Stomach (tissue), 9 donors: ENCODE results near the gene RESF1. TPM values are rescaled to one million over a fixed set of nuclear protein-coding genes. Genes with fewer than 3 reads are reported as not detected.
"Not testable (repeated sequence)": the region's sequence is repeated elsewhere in the genome, so short reads cannot be mapped to it uniquely, and the experiment has no call there.

Experiments
- DNase-seq, 2 donors: peaks; one replicate each; pipeline versions ENCODE4 v3.0.0 to v3.0.0-alpha.2; 2013 to 2019
- H3K27ac ChIP-seq, 5 donors: fragments of 200-600 bp in 4 of 5; sonication (generic) in 4 of 5; one replicate each; pipeline ENCODE4 v1.5.1; 2013 to 2019; ENCODE audit warnings: mild to moderate bottlenecking in 1 of 5, moderate library complexity in 1 of 5
- H3K27me3 ChIP-seq, 3 donors: fragments of 200-600 bp; sonication (generic); one replicate each; pipeline ENCODE4 v1.5.1; 2017 to 2019; ENCODE audit warnings: mixed run types in 1 of 3
- H3K36me3 ChIP-seq, 4 donors: fragments of 200-600 bp; sonication (generic); 1 replicate in 3 of 4; 2 replicates in 1 of 4; pipeline ENCODE4 v1.5.1; 2016 to 2019
- H3K4me1 ChIP-seq, 4 donors: fragments of 200-600 bp; sonication (generic); one replicate each; pipeline ENCODE4 v1.5.1; 2016 to 2019
- H3K4me3 ChIP-seq, 4 donors: fragments of 200-600 bp; sonication (generic) in 3 of 4; one replicate each; pipeline ENCODE4 v1.5.1; 2016 to 2019; ENCODE audit warnings: mild to moderate bottlenecking in 1 of 4
- H3K9me3 ChIP-seq, 4 donors: fragments of 200-600 bp; sonication (generic); one replicate each; pipeline ENCODE4 v1.5.1; 2016 to 2019
- CTCF ChIP-seq, 7 experiments: fragments of 450-650 bp in 4 of 7; fragments of 200-600 bp in 3 of 7; sonication (generic) in 3 of 7; IDR thresholded peaks; one replicate each; pipeline ENCODE4 v1.5.1; 2016 to 2019; ENCODE audit warnings: antibody characterized with exemption in 7 of 7, control low read depth in 2 of 7, mild to moderate bottlenecking in 1 of 7
- EP300 ChIP-seq: sonication (generic); formaldehyde crosslinking; IDR thresholded peaks from one replicate; pipeline ENCODE4 v1.6.1; 2017; ENCODE audit warnings: antibody characterized with exemption
- POLR2A ChIP-seq, 4 donors: fragments of 450-650 bp; IDR thresholded peaks; one replicate each; pipeline ENCODE4 v1.6.1; 2016; ENCODE audit warnings: antibody characterized with exemption in 4 of 4, control low read depth in 2 of 4, mild to moderate bottlenecking in 1 of 4, moderate library complexity in 1 of 4
- POLR2AphosphoS5 ChIP-seq, 3 donors: sonication (generic); formaldehyde crosslinking; IDR thresholded peaks; one replicate each; pipeline ENCODE4 v1.6.1; 2016; ENCODE audit warnings: antibody characterized with exemption in 3 of 3
- WGBS, 5 donors: extraction: QIAGEN DNeasy Blood & Tissue Kit in 3 of 5; methylation state at CpG; one replicate each; pipeline versions ENCODE4 v1.1.5 to v1.1.7; 2013 to 2018; 5-methylcytosine and 5-hydroxymethylcytosine counted together
- intact Hi-C: fragments of 100-400 bp; cut with DNase I; formaldehyde crosslinking; loops from one replicate; pipeline ENCODE4 v1.15.1; 2023; ENCODE audit warnings: low total_unique reads
- polyA plus RNA-seq, 3 donors: library from polyadenylated mRNA; stranded (reverse); fragments of 200-250 nt; gene quantifications; one replicate each; pipeline ENCODE4 v1.2.3, GENCODE V29; 2013
- total RNA-seq, 5 donors: library from RNA; depleted of rRNA; stranded (reverse); fragments of >200 nt; gene quantifications; one replicate each; pipeline versions ENCODE4 v1.1.0 to v1.2.3, GENCODE V29; 2014 to 2016
- donor health status: healthy with polysubstance abuse.
- donor health status: Bipolar disorder and iron deficiency.
- donor health status: healthy.

The RESF1 gene
- total and polyA plus RNA-seq, 8 donors = 15.4 to 255 (median 51.9) TPM

- peak overlapping the region in 2 of 5 donors; percentile 10 to 35 for H3K27ac ChIP-seq
- H3K36me3 ChIP-seq = no peaks in the 10 kb centered on the region
- 83 to 96% (median 91%) methylated on average over 5 of the region's 5 CpGs for WGBS, 5 donors
- no peak for DNase-seq
- intact Hi-C loops = no loop called here
- no peaks in the 10 kb centered on the region for H3K4me1 ChIP-seq
- H3K4me3 ChIP-seq = no peak overlapping the region
- no peaks in the 10 kb centered on the region for H3K9me3 ChIP-seq
- TF ChIP-seq POLR2AphosphoS5 (IDR thresholded peaks at IDR 0.05) (no peak), CTCF (IDR thresholded peaks at IDR 0.05) (no peak), POLR2A (IDR thresholded peaks at IDR 0.05) (no peak), EP300 (no peak)
- no peaks in the 10 kb centered on the region for H3K27me3 ChIP-seq
These were observed 30.1 kb upstream of the RESF1 start for GRCh38 chr12:31929027-31929526.

GRCh38 chr12:31931796-31932715 lies 27.2 kb upstream of the RESF1 start:
- Histone ChIP-seq H3K4me3 (no peak overlapping the region), H3K27me3 (no peaks in the 10 kb centered on the region), H3K4me1 (no peaks in the 10 kb centered on the region), H3K27ac (no peak overlapping the region), H3K36me3 (no peaks in the 10 kb centered on the region), H3K9me3 (no peaks in the 10 kb centered on the region)
- TF ChIP-seq POLR2AphosphoS5 (IDR thresholded peaks at IDR 0.05) (no peak), POLR2A (IDR thresholded peaks at IDR 0.05) (no peak), CTCF (IDR thresholded peaks at IDR 0.05) (no peak), EP300 (no peak)
- intact Hi-C loops = no loop called here
- WGBS, 5 donors = 62 to 86% (median 80%) methylated on average over 7 of the region's 7 CpGs
- no peak for DNase-seq

GRCh38 chr12:31944299-31944698 lies 14.9 kb upstream of the RESF1 start:
- H3K4me1 ChIP-seq = no peaks in the 10 kb centered on the region
- no peaks in the 10 kb centered on the region for H3K36me3 ChIP-seq
- no peak overlapping the region for H3K4me3 ChIP-seq
- H3K27me3 ChIP-seq = no peaks in the 10 kb centered on the region
- H3K9me3 ChIP-seq = peaks cover 0 to 20% (median 7%) of the 10 kb centered on the region in 4 donors
- no peak overlapping the region for H3K27ac ChIP-seq
- DNase-seq = no peak
- intact Hi-C loops = no loop called here
- no peak for TF ChIP-seq POLR2A (IDR thresholded peaks at IDR 0.05)
- TF ChIP-seq EP300 = no peak
- TF ChIP-seq CTCF (IDR thresholded peaks at IDR 0.05) = no peak
- TF ChIP-seq POLR2AphosphoS5 (IDR thresholded peaks at IDR 0.05) = no peak
- 84 to 94% (median 92%) methylated on average over 4 of the region's 4 CpGs for WGBS, 5 donors

DNA sequence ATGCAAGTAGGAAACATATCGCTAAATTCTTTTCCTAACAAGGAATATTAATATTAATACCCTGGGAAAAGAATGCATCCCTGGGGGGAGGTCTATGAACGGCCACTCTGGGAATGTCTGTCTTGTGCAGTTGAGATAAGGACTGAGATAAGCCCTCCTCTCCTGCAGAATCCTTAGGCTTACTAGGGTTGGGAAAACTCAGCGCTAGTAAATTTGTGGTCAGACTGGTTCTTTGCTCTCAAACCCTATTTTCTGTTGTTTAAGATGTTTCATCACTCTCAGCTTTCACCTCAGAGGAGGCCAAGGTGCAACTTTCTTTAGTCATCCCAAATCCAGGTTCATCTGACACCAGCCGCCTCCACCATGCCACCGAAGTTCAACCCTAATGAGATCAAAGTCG lies 11.2 kb upstream of the RESF1 start:
- peaks cover 0 to 14% (median 7%) of the 10 kb centered on the region in 4 donors for H3K9me3 ChIP-seq
- H3K36me3 ChIP-seq = no peaks in the 10 kb centered on the region
- TF ChIP-seq POLR2A (IDR thresholded peaks at IDR 0.05) (no peak), POLR2AphosphoS5 (IDR thresholded peaks at IDR 0.05) (no peak), CTCF (IDR thresholded peaks at IDR 0.05) (no peak), EP300 (no peak)
- no peak overlapping the region for H3K27ac ChIP-seq
- 90 to 94% (median 92%) methylated on average over 6 of the region's 6 CpGs for WGBS, 5 donors
- H3K27me3 ChIP-seq = no peaks in the 10 kb centered on the region
- intact Hi-C loops = no loop called here
- H3K4me1 ChIP-seq = no peaks in the 10 kb centered on the region
- H3K4me3 ChIP-seq = no peak overlapping the region
- DNase-seq = no peak

- H3K4me3 ChIP-seq, H3K36me3 ChIP-seq, H3K27ac ChIP-seq, H3K27me3 ChIP-seq, DNase-seq, intact Hi-C loops, H3K4me1 ChIP-seq: not testable (repeated sequence)
- 26 to 59% (median 33%) methylated on average over 3 of the region's 3 CpGs for WGBS, 5 donors
- H3K9me3 ChIP-seq = peaks cover 0 to 14% (median 7%) of the 10 kb centered on the region in 4 donors
These were observed 10.4 kb upstream of the RESF1 start for GRCh38 chr12:31948697-31949359.
